Measurements from ENCODE around the gene ALK.

GRCh38 chr2:29940706-29941105 is 19.3 kb upstream of the ALK start:
- TF ChIP-seq CTCF (IDR thresholded peaks at IDR 0.05; ENCODE audit: low read length) (no peak), EZH2 (IDR thresholded peaks at IDR 0.05; ENCODE audit: borderline replicate concordance, low read length) (no peak)
